Progenitor cell of endocrine pancreas (in vitro differentiated cells): ENCODE measurements around the gene EIF4EBP2. TPM values are rescaled to one million over a fixed set of nuclear protein-coding genes. Genes with fewer than 3 reads are reported as not detected.

Experiments
- DNase-seq: peaks from one replicate; pipeline ENCODE4 v3.0.0; 2021; ENCODE audit warnings: low spot score; ENCODE audit not compliant: unreplicated experiment
- H3K27ac Mint-ChIP-seq: 2 replicates; pipeline ENCODE4 v1.8.0; 2021; ENCODE audit warnings: mild to moderate bottlenecking, moderate library complexity, mixed read lengths
- H3K27me3 Mint-ChIP-seq: 2 replicates; pipeline ENCODE4 v1.8.0; 2021; ENCODE audit warnings: mixed read lengths
- H3K36me3 Mint-ChIP-seq: 2 replicates; pipeline ENCODE4 v1.8.0; 2022; ENCODE audit warnings: mixed read lengths; ENCODE audit not compliant: insufficient read depth
- H3K4me1 Mint-ChIP-seq: 2 replicates; pipeline ENCODE4 v1.8.0; 2021; ENCODE audit warnings: low read depth, mixed read lengths
- H3K4me3 Mint-ChIP-seq: 2 replicates; pipeline ENCODE4 v1.8.0; 2021; ENCODE audit warnings: low read depth, mild to moderate bottlenecking, moderate library complexity, mixed read lengths
- H3K9me3 Mint-ChIP-seq: 2 replicates; pipeline ENCODE4 v1.8.0; 2021; ENCODE audit warnings: low read depth, mixed read lengths
- total RNA-seq: library from RNA; stranded (reverse); gene quantifications from 2 replicates; pipeline ENCODE4 v1.2.1, GENCODE V29; 2021
- TF ChIP-seq, protein P1 (sequence below): fragments of 200-600 bp; sonication (generic); IDR thresholded peaks from one replicate; pipeline ENCODE4 v1.5.0; 2021; ENCODE audit warnings: antibody characterized with exemption, mild to moderate bottlenecking; ENCODE audit not compliant: unreplicated experiment

Gene EIF4EBP2
- total RNA-seq, 1 donor from 2014 or later = 101 TPM

- DNase-seq = peak; percentile 39
- peak overlapping the region; percentile 42 for H3K4me3 Mint-ChIP-seq
- H3K4me1 Mint-ChIP-seq = no peaks in the 10 kb centered on the region
Observed at GRCh38 chr10:70458329-70459060, 54.5 kb downstream of the EIF4EBP2 start.

GRCh38 chr10:70459061-70459773 is 55.3 kb downstream of the EIF4EBP2 start:
- DNase-seq = no peak
- Mint-ChIP-seq H3K36me3 (no peaks in the 10 kb centered on the region), H3K9me3 (no peaks in the 10 kb centered on the region), H3K27ac (no peak overlapping the region), H3K27me3 (peaks cover 64% of the 10 kb centered on the region), H3K4me1 (no peaks in the 10 kb centered on the region), H3K4me3 (no peak overlapping the region)
- TF ChIP-seq, protein P1, sequence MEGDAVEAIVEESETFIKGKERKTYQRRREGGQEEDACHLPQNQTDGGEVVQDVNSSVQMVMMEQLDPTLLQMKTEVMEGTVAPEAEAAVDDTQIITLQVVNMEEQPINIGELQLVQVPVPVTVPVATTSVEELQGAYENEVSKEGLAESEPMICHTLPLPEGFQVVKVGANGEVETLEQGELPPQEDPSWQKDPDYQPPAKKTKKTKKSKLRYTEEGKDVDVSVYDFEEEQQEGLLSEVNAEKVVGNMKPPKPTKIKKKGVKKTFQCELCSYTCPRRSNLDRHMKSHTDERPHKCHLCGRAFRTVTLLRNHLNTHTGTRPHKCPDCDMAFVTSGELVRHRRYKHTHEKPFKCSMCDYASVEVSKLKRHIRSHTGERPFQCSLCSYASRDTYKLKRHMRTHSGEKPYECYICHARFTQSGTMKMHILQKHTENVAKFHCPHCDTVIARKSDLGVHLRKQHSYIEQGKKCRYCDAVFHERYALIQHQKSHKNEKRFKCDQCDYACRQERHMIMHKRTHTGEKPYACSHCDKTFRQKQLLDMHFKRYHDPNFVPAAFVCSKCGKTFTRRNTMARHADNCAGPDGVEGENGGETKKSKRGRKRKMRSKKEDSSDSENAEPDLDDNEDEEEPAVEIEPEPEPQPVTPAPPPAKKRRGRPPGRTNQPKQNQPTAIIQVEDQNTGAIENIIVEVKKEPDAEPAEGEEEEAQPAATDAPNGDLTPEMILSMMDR = no peak

More at GRCh38 chr10:70458329-70459060, 54.5 kb downstream of the EIF4EBP2 start:
- TF ChIP-seq, protein P1 = no peak
- Mint-ChIP-seq H3K36me3 (no peaks in the 10 kb centered on the region), H3K9me3 (no peaks in the 10 kb centered on the region), H3K27ac (no peak overlapping the region), H3K27me3 (peaks cover 62% of the 10 kb centered on the region)

GRCh38 chr10:70459774-70460490 is 56.0 kb downstream of the EIF4EBP2 start:
- TF ChIP-seq, protein P1 = no peak
- H3K27me3 Mint-ChIP-seq = peaks cover 63% of the 10 kb centered on the region
- H3K4me3 Mint-ChIP-seq = no peak overlapping the region
- no peak for DNase-seq
- no peaks in the 10 kb centered on the region for H3K9me3 Mint-ChIP-seq
- H3K27ac Mint-ChIP-seq = no peak overlapping the region
- no peaks in the 10 kb centered on the region for H3K36me3 Mint-ChIP-seq
- no peaks in the 10 kb centered on the region for H3K4me1 Mint-ChIP-seq

DNA sequence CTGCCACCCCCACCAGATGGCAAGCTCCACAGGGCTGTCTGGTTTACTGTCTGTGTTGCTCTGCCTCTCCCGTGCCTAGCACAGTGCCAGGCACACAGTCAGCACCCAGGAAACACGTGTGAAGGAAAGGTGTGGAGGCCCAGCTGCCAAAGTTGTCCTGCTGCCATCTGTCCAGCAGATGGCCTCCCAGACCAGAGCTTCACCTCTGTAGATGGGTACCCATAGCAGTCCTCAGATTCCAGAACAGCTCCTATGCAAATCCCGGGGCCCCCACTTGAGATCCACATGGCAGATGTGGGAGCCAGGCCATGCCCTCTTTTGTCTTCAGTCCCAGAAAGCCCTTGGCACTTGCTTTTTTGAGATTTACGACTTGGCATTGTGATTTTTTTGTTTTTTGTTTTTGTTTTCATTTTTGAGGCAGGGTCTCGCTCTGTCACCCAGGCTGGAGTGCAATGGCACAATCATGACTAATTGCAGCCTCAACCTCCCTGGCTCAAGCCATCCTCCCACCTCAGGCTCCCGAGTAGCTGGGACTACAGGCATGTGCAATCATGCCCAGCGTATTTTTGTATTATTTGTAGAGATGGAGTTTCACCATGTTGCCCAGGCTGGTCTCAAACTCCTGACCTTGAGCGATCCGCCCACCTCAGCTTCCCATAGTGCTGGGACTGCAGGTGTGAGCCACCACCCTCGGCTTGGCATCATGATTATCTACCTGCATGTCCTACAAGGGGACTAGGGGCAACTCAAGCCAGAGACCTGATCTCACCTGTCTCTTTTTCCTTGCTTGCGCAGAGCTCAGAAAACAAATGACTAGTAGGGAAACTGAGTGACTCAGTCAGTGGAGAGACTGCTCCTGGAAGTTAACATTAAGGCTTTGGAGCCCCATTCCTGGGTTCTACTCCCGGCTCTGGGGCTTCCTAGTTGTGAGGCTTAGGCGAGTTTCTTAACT is 57.7 kb downstream of the EIF4EBP2 start:
- H3K9me3 Mint-ChIP-seq = no peaks in the 10 kb centered on the region
- no peak overlapping the region for H3K4me3 Mint-ChIP-seq
- H3K27ac Mint-ChIP-seq = no peak overlapping the region
- no peak for DNase-seq
- H3K36me3 Mint-ChIP-seq = no peaks in the 10 kb centered on the region
- H3K27me3 Mint-ChIP-seq = peaks cover 50% of the 10 kb centered on the region
- H3K4me1 Mint-ChIP-seq = no peaks in the 10 kb centered on the region
- TF ChIP-seq, protein P1 = peak; percentile 77
